ENCODE results near the gene NCOA1.

- no peak for TF ChIP-seq EZH2phosphoT487 (IDR thresholded peaks at IDR 0.05; ENCODE audit: borderline replicate concordance, low read length)
- no peak for TF ChIP-seq CTCF (IDR thresholded peaks at IDR 0.05; ENCODE audit: low read depth, low read length, poor library complexity, severe bottlenecking)
These were observed 75.6 kb downstream of the NCOA1 start for GRCh38 chr2:24566630-24567029.
